WTC11 (cell line): ENCODE measurements around the gene SELPLG. TPM values are rescaled to one million over a fixed set of nuclear protein-coding genes. Genes with fewer than 3 reads are reported as not detected.
"Not testable (repeated sequence)": the region's sequence is repeated elsewhere in the genome, so short reads cannot be mapped to it uniquely, and the experiment has no call there.

Source experiments
- ATAC-seq: fragments of 200-7000 bp; cut with Tn5 transposase; 2 replicates; pipeline ENCODE4 v1.10.0; 2021; ENCODE audit warnings: mild to moderate bottlenecking, moderate library complexity
- CTCF ChIA-PET: fragments of 300-600 bp; sonication (Branson Sonifier 250); formaldehyde crosslinking; loops from one replicate; lab custom pipeline; 2021; ENCODE audit warnings: antibody characterized with exemption; lab: Charles Lee
- POLR2A ChIA-PET: fragments of 350-600 bp; sonication (Branson Sonifier 250); formaldehyde crosslinking; loops from one replicate; lab custom pipeline; 2021; ENCODE audit warnings: antibody characterized with exemption; lab: Charles Lee
- DNase-seq: peaks from one replicate; pipeline ENCODE4 v3.0.0; 2021; ENCODE audit warnings: low spot score
- H3K27ac Mint-ChIP-seq: 2 replicates; pipeline ENCODE4 v1.8.0; 2021; ENCODE audit warnings: mixed read lengths
- H3K27me3 Mint-ChIP-seq: 2 replicates; pipeline ENCODE4 v1.8.0; 2021; ENCODE audit warnings: low read depth, mild to moderate bottlenecking, moderate library complexity, mixed read lengths
- H3K36me3 Mint-ChIP-seq: 2 replicates; pipeline ENCODE4 v1.8.0; 2021; ENCODE audit warnings: mixed read lengths
- H3K4me1 Mint-ChIP-seq: 2 replicates; pipeline ENCODE4 v1.8.0; 2022; ENCODE audit warnings: mixed read lengths
- H3K4me3 Mint-ChIP-seq: 2 replicates; pipeline ENCODE4 v1.8.0; 2021; ENCODE audit warnings: mild to moderate bottlenecking, moderate library complexity, mixed read lengths
- H3K9me3 Mint-ChIP-seq: 2 replicates; pipeline ENCODE4 v1.8.0; 2021; ENCODE audit warnings: mixed read lengths
- ARID4B ChIP-seq: sonication (generic); formaldehyde crosslinking; IDR thresholded peaks from 2 replicates; pipeline ENCODE4 v1.8.0; 2023; ENCODE audit warnings: missing genetic modification reagents, mild to moderate bottlenecking, borderline replicate concordance
- ESRRA ChIP-seq: sonication (generic); formaldehyde crosslinking; IDR thresholded peaks from 2 replicates; pipeline ENCODE4 v1.8.1; 2022; ENCODE audit warnings: mild to moderate bottlenecking, missing genetic modification reagents, borderline replicate concordance
- ETV6 ChIP-seq: sonication (generic); formaldehyde crosslinking; IDR thresholded peaks from 2 replicates; pipeline ENCODE4 v1.8.1; 2022; ENCODE audit warnings: mild to moderate bottlenecking, missing genetic modification reagents
- FOXK1 ChIP-seq: sonication (generic); formaldehyde crosslinking; IDR thresholded peaks from 2 replicates; pipeline ENCODE4 v1.8.0; 2022; ENCODE audit warnings: mild to moderate bottlenecking, moderate library complexity, missing genetic modification reagents
- GABPB1 ChIP-seq: sonication (generic); formaldehyde crosslinking; IDR thresholded peaks from 2 replicates; pipeline ENCODE4 v1.8.1; 2023; ENCODE audit warnings: mild to moderate bottlenecking, missing genetic modification reagents
- MXD4 ChIP-seq: fragments of 250-450 bp; sonication (Bioruptor Pico); IDR thresholded peaks from 2 replicates; pipeline ENCODE4 v1.8.0; 2021; ENCODE audit warnings: mild to moderate bottlenecking, moderate library complexity, borderline replicate concordance
- OVOL2 ChIP-seq: fragments of 250-450 bp; sonication (Bioruptor Pico); IDR thresholded peaks from 2 replicates; pipeline ENCODE4 v1.9.0; 2021; ENCODE audit warnings: mild to moderate bottlenecking, borderline replicate concordance
- SP1 ChIP-seq: sonication (generic); formaldehyde crosslinking; conservative IDR thresholded peaks from 2 replicates; pipeline ENCODE4 v1.8.1; 2022; ENCODE audit warnings: missing genetic modification reagents
- STAT6 ChIP-seq: sonication (generic); formaldehyde crosslinking; conservative IDR thresholded peaks from 2 replicates; pipeline ENCODE4 v1.8.1; 2023; ENCODE audit warnings: mild to moderate bottlenecking, low read depth, missing genetic modification reagents, moderate library complexity
- ZBTB43 ChIP-seq: sonication (generic); formaldehyde crosslinking; IDR thresholded peaks from 2 replicates; pipeline ENCODE4 v1.8.1; 2023; ENCODE audit warnings: mild to moderate bottlenecking, missing genetic modification reagents
- total RNA-seq: library from RNA; stranded (reverse); gene quantifications from 3 replicates; pipeline ENCODE4 v1.2.3, GENCODE V29; 2021

The SELPLG gene
- total RNA-seq, 1 experiment from 2014 or later: 0.46 TPM

- no peak overlapping the region for H3K4me3 Mint-ChIP-seq
- DNase-seq: no peak
- TF ChIP-seq STAT6 (CRISPR knock-in tag): no peak
- no peak for TF ChIP-seq ESRRA
- TF ChIP-seq ZBTB43 (CRISPR knock-in tag): no peak
- TF ChIP-seq, all 79 proteins: peak for 0
- H3K27me3 Mint-ChIP-seq: no peaks in the 10 kb centered on the region
- peaks cover 46% of the 10 kb centered on the region for H3K4me1 Mint-ChIP-seq
- no peaks in the 10 kb centered on the region for H3K36me3 Mint-ChIP-seq
- H3K27ac Mint-ChIP-seq: no peak overlapping the region
- ATAC-seq: no peak
- ChIA-PET POLR2A (no interaction called here), CTCF (interaction anchor here (1.5 to 1.9 kb wide), 2 partner anchors 17 to 51 kb away, joined by 4 to 9 read pairs; no protein-coding TSS in a partner anchor)
- peaks cover 18% of the 10 kb centered on the region for H3K9me3 Mint-ChIP-seq
These were observed 12.5 kb downstream of the SELPLG start for GRCh38 chr12:108621161-108621560.

- ChIA-PET CTCF (interaction anchor here (0.9 to 1.9 kb wide), 3 partner anchors 15 to 50 kb away, joined by 3 to 9 read pairs (median 4); no protein-coding TSS in a partner anchor), POLR2A (interaction anchor here (0.6 kb wide), 1 partner anchor 535 kb away, joined by 6 read pairs; no protein-coding TSS in a partner anchor)
- Mint-ChIP-seq H3K4me3 (no peak overlapping the region), H3K36me3 (no peaks in the 10 kb centered on the region), H3K9me3 (peaks cover 25% of the 10 kb centered on the region), H3K27ac (no peak overlapping the region), H3K27me3 (no peaks in the 10 kb centered on the region), H3K4me1 (peaks cover 39% of the 10 kb centered on the region)
- peak; percentile 95 for TF ChIP-seq GABPB1 (CRISPR knock-in tag)
- TF ChIP-seq ETV6: no peak
- TF ChIP-seq ARID4B (CRISPR knock-in tag): no peak
- ATAC-seq (no peak), DNase-seq (no peak)
These were observed 13.3 kb downstream of the SELPLG start for GRCh38 chr12:108620236-108620879.

GRCh38 chr12:108619369-108620160 is 14.1 kb downstream of the SELPLG start:
- Mint-ChIP-seq H3K4me1 (peaks cover 35% of the 10 kb centered on the region), H3K27ac (0 out of 2 replicates have a peak overlapping the region, but pooled peaks have one; percentile 16), H3K4me3 (no peak overlapping the region), H3K9me3 (peaks cover 25% of the 10 kb centered on the region), H3K27me3 (no peaks in the 10 kb centered on the region), H3K36me3 (no peaks in the 10 kb centered on the region)
- no peak for DNase-seq
- no peak for ATAC-seq
- POLR2A ChIA-PET: interaction anchor here (0.6 to 0.7 kb wide), 2 partner anchors 49 to 534 kb away, joined by 6 to 10 read pairs; no protein-coding TSS in a partner anchor
- CTCF ChIA-PET: interaction anchor here (0.6 to 1.9 kb wide), 6 partner anchors 9 to 176 kb away, joined by 3 to 9 read pairs (median 4); no protein-coding TSS in a partner anchor
- no peak for TF ChIP-seq ARID4B (CRISPR knock-in tag)
- no peak for TF ChIP-seq FOXK1
- no peak for TF ChIP-seq OVOL2
- no peak for TF ChIP-seq MXD4
- TF ChIP-seq SP1 (CRISPR knock-in tag): no peak
- no peak for TF ChIP-seq ESRRA

GRCh38 chr12:108618953-108619274 is 14.8 kb downstream of the SELPLG start:
- not testable (repeated sequence) for H3K4me3 Mint-ChIP-seq

More at GRCh38 chr12:108618953-108619274, 14.8 kb downstream of the SELPLG start:
- H3K36me3 Mint-ChIP-seq, DNase-seq, H3K27ac Mint-ChIP-seq, H3K27me3 Mint-ChIP-seq, ATAC-seq: not testable (repeated sequence)
- Mint-ChIP-seq H3K4me1 (peaks cover 35% of the 10 kb centered on the region), H3K9me3 (peaks cover 23% of the 10 kb centered on the region)
- ChIA-PET POLR2A (interaction anchor here (0.7 kb wide), 1 partner anchor 49 kb away, joined by 10 read pairs; no protein-coding TSS in a partner anchor), CTCF (interaction anchor here (0.6 to 2.7 kb wide), 18 partner anchors 8 to 490 kb away, joined by 3 to 31 read pairs (median 4); partner anchors contain the start of genes ISCU, SART3 and WSCD2)
